Loucy (cell line): Measurements from ENCODE around the gene FBN1.

Experiments
- H2AFZ ChIP-seq: fragments of 200-600 bp; sonication (generic); 2 replicates; pipeline ENCODE4 v1.6.0; 2016; ENCODE audit warnings: antibody characterized with exemption, mild to moderate bottlenecking, low read length, moderate library complexity
- H3F3A ChIP-seq: fragments of 200-600 bp; 2 replicates; pipeline ENCODE4 v1.6.0; 2016; ENCODE audit warnings: antibody characterized with exemption, low read depth, mild to moderate bottlenecking
- H3K27me3 ChIP-seq: fragments of 200-600 bp; sonication (generic); 2 replicates; pipeline ENCODE4 v1.6.1; 2014; ENCODE audit warnings: low read length, mild to moderate bottlenecking; ENCODE audit not compliant: insufficient read depth, poor library complexity, severe bottlenecking
- H3K36me3 ChIP-seq: fragments of 200-600 bp; sonication (generic); 2 replicates; pipeline ENCODE4 v1.6.1; 2016; ENCODE audit warnings: low read length; ENCODE audit not compliant: insufficient read depth
- H3K4me1 ChIP-seq: fragments of 200-600 bp; sonication (generic); 2 replicates; pipeline ENCODE4 v1.5.1; 2014; ENCODE audit warnings: low read length, mild to moderate bottlenecking; ENCODE audit not compliant: insufficient read depth, poor library complexity, severe bottlenecking
- H3K4me2 ChIP-seq: fragments of 200-600 bp; sonication (generic); 2 replicates; pipeline ENCODE4 v1.6.0; 2014; ENCODE audit warnings: antibody characterized with exemption, low read length, low read depth, mild to moderate bottlenecking; ENCODE audit not compliant: poor library complexity, severe bottlenecking
- H3K4me3 ChIP-seq: fragments of 200-600 bp; sonication (generic); 2 replicates; pipeline ENCODE4 v1.5.1; 2014; ENCODE audit warnings: low read length, mild to moderate bottlenecking, mixed read lengths; ENCODE audit not compliant: poor library complexity, severe bottlenecking
- H3K79me2 ChIP-seq: fragments of 200-600 bp; sonication (generic); 2 replicates; pipeline ENCODE4 v1.6.1; 2014; ENCODE audit warnings: low read length; ENCODE audit not compliant: insufficient read depth
- H3K9ac ChIP-seq: fragments of 200-600 bp; sonication (generic); 2 replicates; pipeline ENCODE4 v1.6.0; 2014; ENCODE audit warnings: mild to moderate bottlenecking, low read depth, low read length, moderate library complexity; ENCODE audit not compliant: poor library complexity, severe bottlenecking
- H3K9me2 ChIP-seq: fragments of 200-600 bp; sonication (generic); replicated peaks from 2 replicates; pipeline ENCODE4 v1.6.1; 2016; ENCODE audit warnings: low read depth, low read length, mixed read lengths
- H3K9me3 ChIP-seq: fragments of 200-600 bp; sonication (generic); 2 replicates; pipeline ENCODE4 v1.6.1; 2014; ENCODE audit warnings: mild to moderate bottlenecking, antibody characterized with exemption, low read length, low read depth; ENCODE audit not compliant: insufficient read depth
- H4K20me1 ChIP-seq: fragments of 200-600 bp; sonication (generic); 2 replicates; pipeline ENCODE4 v1.6.0; 2014; ENCODE audit warnings: antibody characterized with exemption, low read length, mild to moderate bottlenecking; ENCODE audit not compliant: insufficient read depth, poor library complexity, severe bottlenecking
- EZH2phosphoT487 ChIP-seq: fragments of 200-600 bp; IDR thresholded peaks from 2 replicates; pipeline ENCODE4 v1.6.1; 2018; ENCODE audit warnings: antibody characterized with exemption, mild to moderate bottlenecking, moderate library complexity, borderline replicate concordance
- TF ChIP-seq, protein P1 (sequence below): fragments of 200-600 bp; sonication (generic); conservative IDR thresholded peaks from 2 replicates; pipeline ENCODE4 v1.5.1; 2014; ENCODE audit warnings: mild to moderate bottlenecking, antibody characterized with exemption, low read length

The FBN1 gene

DNA sequence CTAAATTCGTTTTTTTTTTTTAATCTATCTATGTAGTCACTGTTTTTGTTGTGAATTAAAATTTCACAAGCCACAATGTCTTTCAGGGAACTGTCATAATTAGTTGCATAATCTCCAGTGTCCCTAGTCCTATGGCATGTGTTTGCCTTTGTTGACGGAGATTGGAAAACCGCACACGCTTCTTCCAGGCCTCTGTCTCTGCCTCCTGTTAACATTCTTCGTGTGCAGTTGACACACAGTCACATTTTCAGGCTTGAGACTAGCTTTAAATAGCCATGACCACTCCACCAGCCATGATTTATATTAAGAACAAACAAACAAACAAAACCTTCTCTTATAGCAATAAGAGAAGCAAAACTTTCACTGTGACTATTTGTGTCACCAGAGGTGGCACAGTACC is 174.4 kb downstream of the FBN1 start:
- Histone ChIP-seq H3K9ac (no peak overlapping the region), H3K9me3 (no peaks in the 10 kb centered on the region), H3K9me2 (no peaks in the 10 kb centered on the region), H3K4me3 (no peak overlapping the region), H3K79me2 (no peaks in the 10 kb centered on the region), H4K20me1 (no peaks in the 10 kb centered on the region), H3F3A (no peaks in the 10 kb centered on the region), H3K27me3 (no peaks in the 10 kb centered on the region), H2AFZ (no peak overlapping the region), H3K4me2 (no peak overlapping the region), H3K4me1 (no peaks in the 10 kb centered on the region), H3K36me3 (no peaks in the 10 kb centered on the region)
- TF ChIP-seq EZH2phosphoT487, result no peak
- TF ChIP-seq, protein P1, sequence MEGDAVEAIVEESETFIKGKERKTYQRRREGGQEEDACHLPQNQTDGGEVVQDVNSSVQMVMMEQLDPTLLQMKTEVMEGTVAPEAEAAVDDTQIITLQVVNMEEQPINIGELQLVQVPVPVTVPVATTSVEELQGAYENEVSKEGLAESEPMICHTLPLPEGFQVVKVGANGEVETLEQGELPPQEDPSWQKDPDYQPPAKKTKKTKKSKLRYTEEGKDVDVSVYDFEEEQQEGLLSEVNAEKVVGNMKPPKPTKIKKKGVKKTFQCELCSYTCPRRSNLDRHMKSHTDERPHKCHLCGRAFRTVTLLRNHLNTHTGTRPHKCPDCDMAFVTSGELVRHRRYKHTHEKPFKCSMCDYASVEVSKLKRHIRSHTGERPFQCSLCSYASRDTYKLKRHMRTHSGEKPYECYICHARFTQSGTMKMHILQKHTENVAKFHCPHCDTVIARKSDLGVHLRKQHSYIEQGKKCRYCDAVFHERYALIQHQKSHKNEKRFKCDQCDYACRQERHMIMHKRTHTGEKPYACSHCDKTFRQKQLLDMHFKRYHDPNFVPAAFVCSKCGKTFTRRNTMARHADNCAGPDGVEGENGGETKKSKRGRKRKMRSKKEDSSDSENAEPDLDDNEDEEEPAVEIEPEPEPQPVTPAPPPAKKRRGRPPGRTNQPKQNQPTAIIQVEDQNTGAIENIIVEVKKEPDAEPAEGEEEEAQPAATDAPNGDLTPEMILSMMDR, result no peak

DNA sequence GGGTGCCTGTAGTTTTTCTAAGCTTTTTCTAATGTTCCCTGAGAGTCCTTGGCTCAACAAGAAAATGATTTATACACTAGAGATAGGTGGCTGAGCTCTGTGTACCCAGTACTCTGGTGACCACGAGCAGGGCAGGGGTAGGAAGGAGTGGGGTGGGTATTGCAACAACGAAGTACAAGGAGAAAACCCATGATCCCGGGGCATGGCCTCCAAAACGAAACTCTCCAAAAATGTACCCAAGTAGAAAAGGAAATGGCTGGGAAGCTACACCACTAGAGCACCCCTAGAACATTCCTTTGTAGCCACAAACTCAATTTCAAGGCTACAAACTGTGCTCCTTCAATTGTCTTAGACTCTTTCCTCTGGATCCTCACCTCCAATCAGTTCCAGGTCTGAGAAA is 175.4 kb downstream of the FBN1 start:
- Histone ChIP-seq H3F3A (no peaks in the 10 kb centered on the region), H3K36me3 (no peaks in the 10 kb centered on the region), H3K27me3 (no peaks in the 10 kb centered on the region), H3K9ac (no peak overlapping the region), H3K4me1 (no peaks in the 10 kb centered on the region), H3K9me3 (no peaks in the 10 kb centered on the region), H3K79me2 (no peaks in the 10 kb centered on the region), H3K9me2 (no peaks in the 10 kb centered on the region), H4K20me1 (no peaks in the 10 kb centered on the region), H3K4me3 (no peak overlapping the region), H2AFZ (no peak overlapping the region), H3K4me2 (no peak overlapping the region)
- no peak for TF ChIP-seq EZH2phosphoT487
- TF ChIP-seq, protein P1, result no peak

DNA sequence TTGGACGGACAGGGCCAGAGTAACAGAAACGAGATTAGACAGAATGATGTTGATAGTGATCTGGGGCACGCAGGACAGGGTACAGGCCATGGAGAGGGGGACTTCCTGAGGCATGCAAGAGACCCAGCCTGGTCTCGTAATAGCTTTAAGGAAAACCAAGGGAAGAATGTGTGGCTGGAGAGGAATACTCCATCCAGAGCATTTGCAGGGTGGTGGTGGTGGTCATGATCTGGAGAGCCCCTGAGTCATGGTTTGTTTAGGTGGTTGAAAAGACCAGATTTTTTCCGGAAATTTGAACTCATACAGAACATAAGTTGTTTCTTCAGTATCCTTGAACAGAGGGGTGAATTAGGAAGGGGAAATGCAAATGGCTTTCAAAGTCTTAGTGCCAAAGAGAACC is 175.8 kb downstream of the FBN1 start:
- Histone ChIP-seq H3K9me3 (no peaks in the 10 kb centered on the region), H2AFZ (no peak overlapping the region), H4K20me1 (no peaks in the 10 kb centered on the region), H3K9me2 (no peaks in the 10 kb centered on the region), H3K4me3 (no peak overlapping the region), H3K36me3 (no peaks in the 10 kb centered on the region), H3K79me2 (no peaks in the 10 kb centered on the region), H3F3A (no peaks in the 10 kb centered on the region), H3K9ac (no peak overlapping the region), H3K4me2 (no peak overlapping the region), H3K27me3 (no peaks in the 10 kb centered on the region), H3K4me1 (no peaks in the 10 kb centered on the region)
- TF ChIP-seq, protein P1, result no peak
- TF ChIP-seq EZH2phosphoT487, result no peak
